HG03280 (cell line): ENCODE measurements around the gene CEP72.
"Not testable (repeated sequence)": the region's sequence is repeated elsewhere in the genome, so short reads cannot be mapped to it uniquely, and the experiment has no call there.

Experiments
- ATAC-seq: cut with Tn5 transposase; IDR thresholded peaks from one replicate; pipeline ENCODE4 v1.9.1; 2021; ENCODE audit warnings: mild to moderate bottlenecking, moderate library complexity; ENCODE audit not compliant: unreplicated experiment

Gene CEP72

GRCh38 chr5:595285-595875, 16.8 kb upstream of the CEP72 start:
- no peak for ATAC-seq

GRCh38 chr5:597871-598563, 14.1 kb upstream of the CEP72 start:
- no peak for ATAC-seq

DNA sequence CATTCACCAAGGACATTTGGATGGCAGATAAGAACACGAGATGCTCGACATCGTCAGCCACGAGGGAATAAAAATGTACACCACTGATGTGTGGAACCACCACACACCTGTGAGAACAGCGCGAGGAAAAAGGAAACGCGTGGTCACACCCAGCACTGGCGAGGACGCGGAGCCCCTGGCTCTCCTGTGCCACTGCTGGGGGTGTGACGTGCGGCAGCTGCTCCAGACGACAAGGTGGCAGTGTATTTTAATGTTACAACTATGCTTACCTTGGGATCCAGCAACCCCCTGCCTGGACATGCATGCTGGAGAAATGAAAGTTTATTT, 13.6 kb upstream of the CEP72 start:
- ATAC-seq = no peak

DNA sequence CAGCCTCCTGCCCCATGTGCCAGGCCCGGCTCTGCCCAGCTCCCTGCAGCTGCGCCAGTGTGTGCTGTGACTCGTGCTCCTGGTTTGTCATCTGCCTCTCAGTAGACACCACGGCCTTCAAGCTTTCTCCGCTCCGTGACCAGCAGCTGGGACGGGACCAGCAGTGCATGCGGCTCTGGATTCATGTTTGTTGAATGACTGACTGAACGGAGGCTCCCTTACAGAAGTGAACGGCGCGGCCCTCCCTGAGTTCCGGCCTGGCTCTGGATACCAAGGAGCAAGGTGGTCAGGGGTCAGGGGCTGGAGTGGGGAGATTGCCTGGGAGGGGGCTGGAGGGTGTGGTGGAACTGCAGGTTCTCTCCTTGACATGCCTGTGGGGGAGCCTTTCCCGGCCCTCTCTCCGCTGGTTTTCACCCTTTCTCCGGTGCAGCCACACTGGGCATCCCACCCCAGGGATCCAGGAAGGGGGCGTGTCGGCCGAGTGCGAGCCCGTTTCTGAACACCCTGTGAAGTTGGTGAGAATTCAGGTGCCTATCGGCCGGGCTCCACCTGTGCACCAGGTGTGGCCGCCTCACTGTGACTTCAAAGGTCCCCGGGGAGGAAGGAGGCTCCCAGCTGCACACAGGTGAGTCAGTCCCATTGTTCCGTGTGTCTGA, 11.1 kb upstream of the CEP72 start:
- no peak for ATAC-seq

DNA sequence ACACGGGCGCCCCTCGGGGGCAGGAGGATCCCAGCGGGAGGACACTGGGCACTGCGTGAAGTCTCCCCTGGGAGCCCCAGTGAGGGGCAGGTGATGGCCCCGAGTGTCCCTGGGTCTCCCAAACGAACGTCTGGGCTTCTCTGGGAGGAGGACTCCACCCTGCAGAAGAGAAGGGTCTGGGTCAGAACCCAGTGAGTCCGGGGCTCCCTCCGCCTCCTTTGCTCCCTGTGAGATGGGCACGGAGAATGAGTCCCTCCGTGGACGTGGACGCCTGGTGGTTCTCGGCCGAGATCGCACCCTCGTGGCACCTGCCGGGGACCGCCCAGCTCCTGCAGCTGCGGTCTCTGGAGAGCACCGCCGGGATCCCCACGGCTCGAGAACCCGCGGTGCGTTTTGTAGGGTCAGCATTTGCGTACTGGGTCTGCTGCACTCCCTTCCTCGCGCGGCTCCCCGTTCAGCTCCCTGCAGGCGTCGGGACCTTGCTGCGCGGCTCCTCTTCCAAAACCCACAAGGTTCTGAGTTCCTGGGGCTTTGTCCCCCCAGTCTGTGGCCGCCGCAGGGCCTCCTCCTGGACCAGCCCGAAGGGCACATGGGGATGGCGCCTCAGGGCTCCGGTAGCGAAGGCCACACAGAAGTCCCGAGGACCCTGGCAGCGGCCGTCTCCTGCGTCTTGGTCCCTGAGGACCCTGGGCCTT, 10.2 kb upstream of the CEP72 start:
- ATAC-seq = no peak

- ATAC-seq = no peak
Measured at GRCh38 chr5:602466-603035, 9.6 kb upstream of the CEP72 start.

DNA sequence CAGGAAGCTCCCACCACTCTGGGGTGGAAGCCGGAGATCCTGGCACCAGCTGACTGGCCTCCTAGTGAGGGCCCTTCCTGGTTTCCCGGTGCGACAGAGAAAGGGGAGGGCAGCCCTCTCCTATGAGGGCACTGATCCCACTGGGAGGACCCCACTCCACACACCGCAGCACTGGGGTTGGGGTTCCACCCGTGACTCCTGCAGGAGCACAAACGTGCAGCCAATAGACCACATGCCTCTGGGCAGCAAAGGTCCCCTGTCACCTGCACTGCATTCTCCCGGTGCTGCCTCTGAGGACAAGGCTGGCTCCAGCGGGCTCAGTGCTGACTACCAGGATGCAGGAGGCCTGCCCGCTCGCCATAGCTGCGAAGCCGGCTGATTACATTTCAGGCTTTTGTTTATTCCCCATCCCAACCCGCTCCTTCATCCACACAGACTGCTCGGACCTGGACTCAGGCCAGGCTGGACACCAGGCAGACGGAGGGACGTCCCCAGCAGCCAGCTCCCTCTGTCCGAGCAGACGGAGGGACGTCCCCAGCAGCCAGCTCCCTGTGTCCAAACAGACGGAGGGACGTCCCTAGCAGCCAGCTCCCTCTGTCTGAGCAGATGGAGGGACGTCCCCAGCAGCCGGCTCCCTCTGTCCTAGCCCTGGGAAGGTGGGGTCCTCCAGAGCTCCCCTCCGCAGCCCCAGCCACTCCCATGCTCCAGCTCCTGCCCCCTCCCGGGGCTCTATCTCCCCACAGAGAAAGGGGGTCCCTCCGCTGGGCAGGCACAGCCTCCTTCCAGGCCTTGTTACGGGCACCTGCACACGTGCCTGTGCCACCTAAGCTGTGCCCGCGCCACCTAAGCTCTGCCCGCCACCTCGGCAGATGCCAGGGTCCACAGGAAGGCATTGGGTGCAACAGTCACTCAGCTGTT, 8.8 kb upstream of the CEP72 start:
- no peak for ATAC-seq

DNA sequence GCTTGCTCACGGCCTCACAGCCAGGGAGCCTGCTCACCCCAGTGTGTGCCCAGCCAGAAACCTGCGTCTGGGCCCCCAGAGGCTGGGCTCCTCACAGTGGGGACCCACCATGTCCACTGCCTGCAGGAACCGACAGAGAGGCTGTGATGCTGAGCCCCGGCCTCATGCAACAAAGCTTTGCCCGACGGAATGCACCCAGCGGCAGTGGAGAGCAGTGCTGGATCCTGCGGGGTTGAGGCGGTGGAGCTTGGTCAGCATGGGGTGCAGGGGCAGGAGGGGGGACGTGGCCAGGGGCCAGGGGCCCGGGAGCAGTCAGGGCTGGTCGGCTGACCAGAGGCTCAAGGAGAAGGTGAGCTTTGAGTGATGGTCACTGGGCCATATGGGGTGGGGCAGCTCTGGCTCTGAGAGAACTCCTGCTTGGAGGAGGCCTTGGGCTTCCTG, 7.7 kb upstream of the CEP72 start:
- ATAC-seq = no peak

DNA sequence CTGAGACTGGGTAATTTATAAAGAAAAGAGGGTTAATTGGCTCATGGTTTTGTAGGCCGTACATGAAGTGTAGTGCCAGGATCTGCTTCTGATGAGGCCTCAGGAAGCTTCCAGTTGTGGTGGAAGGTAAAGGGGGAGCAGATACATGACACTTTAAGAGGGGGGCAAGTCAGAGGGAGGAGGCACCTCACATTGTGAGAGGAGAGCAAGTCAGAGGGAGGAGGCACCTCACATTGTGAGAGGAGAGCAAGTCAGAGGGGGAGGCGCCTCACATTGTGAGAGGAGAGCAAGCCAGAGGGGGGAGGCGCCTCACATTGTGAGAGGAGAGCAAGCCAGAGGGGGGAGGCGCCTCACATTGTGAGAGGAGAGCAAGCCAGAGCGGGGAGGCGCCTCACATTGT, 7.0 kb upstream of the CEP72 start:
- ATAC-seq = not testable (repeated sequence)

DNA sequence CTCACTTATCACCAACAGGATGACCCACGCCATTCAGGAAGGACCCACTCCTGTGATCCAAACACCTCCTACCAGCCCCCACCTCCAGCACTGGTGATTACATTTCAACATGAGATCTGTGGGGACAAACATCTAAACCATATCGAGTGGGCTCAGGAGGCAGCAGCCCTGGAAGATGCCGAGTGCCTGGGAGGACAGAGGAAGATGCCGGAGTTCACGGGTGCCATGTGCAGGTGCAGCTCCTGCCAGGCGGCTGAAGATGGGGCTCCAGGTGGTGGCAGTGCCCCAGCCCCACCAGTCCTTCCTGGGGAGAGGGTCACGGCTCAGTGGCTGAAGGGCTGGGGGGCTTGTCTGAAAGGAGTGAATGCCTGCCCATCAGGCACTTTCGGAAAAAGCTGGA, 6.1 kb upstream of the CEP72 start:
- ATAC-seq = no peak

DNA sequence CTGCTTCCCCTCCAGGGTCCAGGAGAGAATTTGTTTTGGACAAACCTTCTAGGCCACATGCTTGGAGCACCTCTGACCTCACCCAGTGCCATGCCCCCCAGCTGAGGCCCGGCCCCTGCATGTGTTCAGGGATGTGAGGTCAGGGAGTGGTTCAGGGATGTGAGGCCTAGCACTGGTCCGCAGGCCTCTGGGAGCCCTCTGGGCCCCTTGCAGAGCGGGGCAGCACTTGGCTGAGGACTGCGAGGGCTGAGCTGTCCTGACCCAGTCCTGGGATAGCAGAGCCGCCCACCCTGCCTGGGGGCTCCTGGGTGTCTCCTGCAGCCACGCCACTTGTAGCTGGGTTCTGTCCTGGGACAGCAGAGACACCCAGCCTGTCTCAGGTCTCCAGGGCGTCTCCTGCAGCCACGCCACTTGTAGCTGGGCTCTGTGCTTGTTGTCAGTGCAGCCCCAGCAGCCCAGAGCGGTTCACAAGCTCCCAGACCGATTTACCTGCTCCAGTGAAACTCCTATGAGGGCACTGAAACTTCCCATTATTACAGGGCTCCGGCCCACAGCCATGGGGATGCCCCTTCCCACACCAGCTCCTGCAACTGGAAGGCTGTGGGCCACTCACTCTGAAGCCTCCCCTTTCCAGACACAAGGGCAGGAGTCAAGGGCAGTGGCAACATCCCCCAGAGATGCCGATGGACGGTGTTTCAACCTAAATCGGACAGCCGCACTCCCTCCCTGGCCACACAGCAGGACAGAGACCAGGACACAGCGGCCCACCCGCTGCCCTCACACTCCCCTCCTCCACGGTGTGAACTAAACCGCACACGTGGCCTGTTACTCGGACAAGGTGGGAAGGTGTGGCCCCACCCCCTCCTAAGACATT, 5.4 kb upstream of the CEP72 start:
- no peak for ATAC-seq

DNA sequence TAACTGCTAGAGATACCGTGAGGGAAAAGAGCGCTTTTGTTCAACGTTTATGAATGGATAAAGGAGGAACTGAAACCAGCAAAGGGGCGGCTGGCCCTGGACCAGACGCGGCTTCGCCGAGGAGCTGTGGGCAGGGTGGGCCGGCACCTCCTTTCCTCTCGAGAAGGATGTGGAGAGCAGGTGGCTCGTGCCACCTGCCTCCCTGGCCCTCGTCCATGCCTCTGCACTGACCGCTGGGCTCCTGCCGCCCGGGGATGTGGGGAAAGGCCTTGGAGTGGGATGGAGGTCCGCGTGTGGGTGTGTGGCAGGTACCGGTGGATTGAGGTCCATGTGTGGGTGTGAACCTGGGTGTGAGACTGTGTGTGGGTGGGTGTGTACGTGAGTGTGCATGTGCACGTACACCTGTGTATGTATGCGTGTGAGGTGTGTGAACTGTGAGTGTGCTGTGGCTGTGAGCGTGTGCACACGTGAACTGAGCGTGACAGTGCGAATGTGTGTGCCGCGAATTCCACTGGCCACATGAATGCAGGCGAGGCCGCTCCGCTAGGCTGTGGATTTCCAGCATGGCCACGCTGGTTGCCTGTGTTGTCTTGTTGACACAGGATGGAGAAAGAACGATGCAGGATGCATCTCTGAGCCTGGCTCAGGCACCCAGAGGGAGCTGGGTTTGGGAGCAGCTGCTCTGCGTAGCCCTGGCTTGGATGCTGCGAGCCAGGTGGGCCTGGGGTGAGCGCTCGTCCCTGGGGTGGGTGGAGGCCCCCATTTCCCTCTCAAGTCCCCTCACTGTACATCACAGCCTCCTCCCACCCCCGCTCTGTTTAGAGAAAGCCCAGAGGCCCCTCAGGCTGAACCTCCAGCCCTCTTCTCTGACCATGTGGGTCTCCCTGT, 4.4 kb upstream of the CEP72 start:
- no peak for ATAC-seq

GRCh38 chr5:608429-609370, 3.4 kb upstream of the CEP72 start:
- no peak for ATAC-seq

DNA sequence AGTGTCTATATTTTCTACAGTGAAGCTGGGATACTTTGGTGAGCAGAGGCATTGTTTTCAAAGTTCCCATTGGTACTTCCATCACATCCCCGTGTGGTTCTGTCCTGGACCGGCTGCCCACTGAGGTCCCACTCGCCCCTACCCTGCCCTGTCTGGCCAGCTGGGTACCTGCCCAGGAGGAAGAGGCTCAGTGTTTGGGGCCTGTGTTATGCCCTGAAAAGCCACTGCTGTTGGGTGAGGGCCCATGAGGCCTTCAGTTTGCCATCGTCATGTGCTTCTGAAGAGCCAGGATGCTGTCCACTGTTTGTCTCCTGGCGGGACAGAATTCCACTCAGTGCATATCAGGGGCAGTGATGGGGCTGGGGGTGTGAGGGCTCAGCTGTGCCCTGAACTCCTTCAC, 2.6 kb upstream of the CEP72 start:
- ATAC-seq = no peak

DNA sequence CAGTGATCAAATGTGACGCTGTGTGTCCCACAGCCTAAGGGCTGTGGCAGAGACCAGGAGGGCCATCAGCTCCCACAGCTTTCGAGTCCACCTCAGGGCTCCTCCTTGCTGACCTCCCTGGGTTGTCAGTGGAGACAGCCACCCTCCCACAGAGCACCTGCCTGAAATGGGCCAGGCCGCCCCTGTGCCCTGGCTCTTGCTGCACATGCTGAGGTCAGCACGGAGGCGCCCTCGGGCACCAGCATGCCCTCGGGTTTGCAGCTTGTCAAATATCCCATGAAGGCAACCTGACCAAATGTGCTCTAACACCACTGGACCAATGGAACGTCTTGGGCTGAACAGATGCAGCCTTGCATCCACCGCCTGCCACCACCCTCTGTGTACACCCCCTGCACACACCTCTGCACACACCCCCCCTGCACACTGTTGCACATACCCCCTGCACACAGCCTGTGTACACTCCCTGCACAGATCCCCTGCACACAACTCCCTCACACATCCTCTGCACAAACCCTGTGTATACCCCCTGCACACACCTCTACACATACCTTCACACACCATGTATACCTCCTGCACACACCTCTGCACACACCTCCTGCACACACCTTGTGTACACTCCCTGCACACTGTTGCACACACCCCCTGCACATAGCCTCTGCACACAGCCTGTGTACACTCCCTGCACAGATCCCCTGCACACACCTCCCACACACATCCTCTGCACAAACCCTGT, 2.0 kb upstream of the CEP72 start:
- no peak for ATAC-seq

DNA sequence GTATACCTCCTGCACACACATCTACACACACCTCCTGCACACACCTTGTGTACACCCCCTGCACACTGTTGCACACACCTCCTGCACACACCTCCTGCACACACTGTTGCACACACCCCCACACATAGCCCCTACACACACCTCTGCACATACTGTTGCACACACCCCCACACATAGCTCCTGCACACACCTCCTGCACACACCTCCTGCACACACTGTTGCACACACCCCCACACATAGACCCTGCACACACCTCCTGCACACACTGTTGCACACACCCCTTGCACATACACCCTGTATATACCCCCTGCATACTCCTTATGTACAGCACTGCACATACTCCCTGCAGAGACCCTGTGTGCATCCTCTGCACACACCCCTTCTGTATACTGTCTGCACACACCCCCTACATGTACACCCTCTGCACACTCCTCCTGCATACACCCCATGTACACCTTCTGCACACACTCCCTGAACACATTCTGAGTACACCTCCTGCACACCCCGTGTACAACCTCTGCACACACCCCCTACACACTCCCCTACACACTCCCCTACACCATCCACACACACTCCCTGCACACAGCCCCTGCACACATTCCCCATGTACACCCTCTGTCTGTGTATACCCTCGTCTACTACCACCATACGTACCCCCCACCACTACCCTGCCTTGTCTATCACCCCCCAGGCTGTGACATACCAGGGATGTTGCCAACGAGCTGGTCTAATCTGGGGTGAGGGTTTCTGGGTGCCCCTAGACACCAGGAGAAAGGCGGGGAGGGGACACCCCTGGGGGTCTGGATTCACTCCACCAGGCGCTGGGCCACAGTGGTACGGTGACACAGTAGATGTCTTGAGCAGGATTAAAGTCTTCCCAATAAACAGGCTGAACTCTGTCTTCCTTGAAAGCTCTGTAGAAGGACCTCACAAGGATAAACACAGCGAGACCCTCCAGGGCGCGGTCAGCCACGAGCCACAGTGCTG, 1.1 kb upstream of the CEP72 start:
- ATAC-seq = no peak
